HCT116 (cell line): Measurements from ENCODE around the gene PKMYT1.

Source experiments
- ATF3 ChIP-seq: IDR thresholded peaks from 2 replicates; pipeline ENCODE4 v1.6.1; 2012
- CBX3 ChIP-seq: IDR thresholded peaks from 2 replicates; pipeline ENCODE4 v1.6.1; 2012; ENCODE audit warnings: low read depth
- CEBPB ChIP-seq: IDR thresholded peaks from 2 replicates; pipeline ENCODE4 v1.6.1; 2012; ENCODE audit warnings: low read depth
- CTCF ChIP-seq, 3 experiments: fragments of 200-600 bp in 1 of 3; sonication (generic) in 1 of 3; IDR thresholded peaks in 2 of 3; conservative IDR thresholded peaks in 1 of 3; 2 replicates each; pipeline ENCODE4 v1.5.1; 2012 to 2017; ENCODE audit warnings: low read depth in 2 of 3, low read length in 2 of 3, antibody characterized with exemption in 1 of 3, borderline replicate concordance in 1 of 3, control low read depth in 1 of 3, mild to moderate bottlenecking in 1 of 3, mixed read lengths in 1 of 3, mixed run types in 1 of 3, moderate library complexity in 1 of 3; ENCODE audit not compliant: insufficient read depth in 1 of 3
- ELF1 ChIP-seq: IDR thresholded peaks from 2 replicates; pipeline ENCODE4 v1.6.1; 2012; ENCODE audit warnings: low read depth, borderline replicate concordance
- EZH2phosphoT487 ChIP-seq: fragments of 200-600 bp; IDR thresholded peaks from 2 replicates; pipeline ENCODE4 v1.6.1; 2018; ENCODE audit warnings: antibody characterized with exemption, borderline replicate concordance
- JUND ChIP-seq: IDR thresholded peaks from 2 replicates; pipeline ENCODE4 v1.6.1; 2012
- MAX ChIP-seq: IDR thresholded peaks from 2 replicates; pipeline ENCODE4 v1.6.1; 2012
- POLR2A ChIP-seq: IDR thresholded peaks from 2 replicates; pipeline ENCODE4 v1.7.0; 2011; ENCODE audit warnings: borderline replicate concordance; ENCODE audit not compliant: insufficient read depth, insufficient read length; ENCODE audit errors: extremely low read depth
- POLR2AphosphoS5 ChIP-seq: IDR thresholded peaks from 2 replicates; pipeline ENCODE4 v1.6.1; 2011; ENCODE audit warnings: mild to moderate bottlenecking, low read depth, low read length, moderate library complexity
- REST ChIP-seq: IDR thresholded peaks from 2 replicates; pipeline ENCODE4 v1.6.1; 2012; ENCODE audit warnings: low read depth
- YY1 ChIP-seq: IDR thresholded peaks from 2 replicates; pipeline ENCODE4 v1.6.1; 2011; ENCODE audit warnings: low read length, low read depth, moderate library complexity, mild to moderate bottlenecking; ENCODE audit not compliant: insufficient replicate concordance; ENCODE audit errors: extremely low read depth
- ZFX ChIP-seq: fragments of 450-650 bp; IDR thresholded peaks from 2 replicates; pipeline ENCODE4 v1.6.1; 2017

- 0 out of 6 replicates have a peak, but pooled peaks of 1 of the 3 experiments have one; percentile 13 for TF ChIP-seq CTCF (IDR thresholded peaks at IDR 0.05 in 2 of 3, conservative IDR thresholded peaks at IDR 0.05 in 1 of 3; ENCODE audit: borderline replicate concordance in 1 of 3, insufficient read depth in 1 of 3, low read depth in 2 of 3, low read length in 2 of 3)
- TF ChIP-seq CEBPB, result no peak
- 0 out of 2 replicates have a peak, but pooled peaks have one; percentile 13 for TF ChIP-seq POLR2AphosphoS5
- no peak for TF ChIP-seq ATF3
- TF ChIP-seq MAX, result no peak
- TF ChIP-seq EZH2phosphoT487, result no peak
- TF ChIP-seq JUND, result no peak
- TF ChIP-seq ZFX, result no peak
- no peak for TF ChIP-seq REST
- no peak for TF ChIP-seq ELF1
- TF ChIP-seq POLR2A, result no peak
- no peak for TF ChIP-seq CBX3
- TF ChIP-seq YY1, result no peak
These were observed 8.9 kb downstream of the PKMYT1 start for GRCh38 chr16:2971134-2971984.
